T-helper 1 cell treated with Interleukin-12 subunit alpha and Interleukin-12 subunit beta and Interleukin-4 antibody, amounts not matched to agents 30 μg/mL and 1 μg/mL, for 36 hours (primary cell): Measurements from ENCODE around the gene CTXN2.

Source experiments
- H3K27ac Mint-ChIP-seq: one replicate; pipeline ENCODE4 v1.8.0; 2021; ENCODE audit warnings: mild to moderate bottlenecking, mixed read lengths
- H3K27me3 Mint-ChIP-seq: one replicate; pipeline ENCODE4 v1.8.0; 2021; ENCODE audit warnings: low read depth, mixed read lengths
- H3K36me3 Mint-ChIP-seq: one replicate; pipeline ENCODE4 v1.8.0; 2021; ENCODE audit warnings: low read depth, mixed read lengths
- H3K4me1 Mint-ChIP-seq: one replicate; pipeline ENCODE4 v1.8.0; 2021; ENCODE audit warnings: low read depth, mixed read lengths
- H3K4me3 Mint-ChIP-seq: one replicate; pipeline ENCODE4 v1.8.0; 2021; ENCODE audit warnings: mild to moderate bottlenecking, moderate library complexity, mixed read lengths
- H3K9me3 Mint-ChIP-seq: one replicate; pipeline ENCODE4 v1.8.0; 2021; ENCODE audit warnings: mixed read lengths

CTXN2 gene

GRCh38 chr15:48248414-48248813 is 56.9 kb downstream of the CTXN2 start:
- H3K4me1 Mint-ChIP-seq: no peaks in the 10 kb centered on the region
- no peak overlapping the region for H3K4me3 Mint-ChIP-seq
- no peaks in the 10 kb centered on the region for H3K36me3 Mint-ChIP-seq
- H3K27me3 Mint-ChIP-seq: peaks cover 6% of the 10 kb centered on the region
- H3K9me3 Mint-ChIP-seq: no peaks in the 10 kb centered on the region
- H3K27ac Mint-ChIP-seq: no peak overlapping the region

GRCh38 chr15:48250640-48251076 is 59.2 kb downstream of the CTXN2 start:
- no peaks in the 10 kb centered on the region for H3K36me3 Mint-ChIP-seq
- no peak overlapping the region for H3K27ac Mint-ChIP-seq
- H3K4me3 Mint-ChIP-seq: no peak overlapping the region
- peaks cover 6% of the 10 kb centered on the region for H3K27me3 Mint-ChIP-seq
- H3K9me3 Mint-ChIP-seq: no peaks in the 10 kb centered on the region
- H3K4me1 Mint-ChIP-seq: no peaks in the 10 kb centered on the region

GRCh38 chr15:48253172-48253571 is 61.7 kb downstream of the CTXN2 start:
- Mint-ChIP-seq H3K4me3 (no peak overlapping the region), H3K9me3 (no peaks in the 10 kb centered on the region), H3K4me1 (no peaks in the 10 kb centered on the region), H3K27me3 (peaks cover 6% of the 10 kb centered on the region), H3K27ac (no peak overlapping the region), H3K36me3 (no peaks in the 10 kb centered on the region)
